RWPE1 (cell line): ENCODE data around the gene SEMA5A.

ENCODE experiments used
- CTCF ChIA-PET: fragments of 350-600 bp; sonication (Branson Sonifier 250); formaldehyde crosslinking; extraction: SDS; loops from one replicate; lab custom pipeline; 2021; lab: Yijun Ruan, JAX
- POLR2A ChIA-PET: fragments of 400-600 bp; formaldehyde crosslinking; extraction: SDS; loops from one replicate; lab custom pipeline; 2020; ENCODE audit warnings: antibody characterized with exemption; ENCODE audit not compliant: low non-redundant PET; lab: Yijun Ruan, JAX
- DNase-seq: peaks from one replicate; pipeline ENCODE4 v3.0.0; 2012; ENCODE audit warnings: low spot score
- H3K27ac ChIP-seq: fragments of 450-650 bp; 2 replicates; pipeline ENCODE4 v1.5.1; 2017
- TF ChIP-seq, protein P1 (sequence below): fragments of 450-650 bp; conservative IDR thresholded peaks from 2 replicates; pipeline ENCODE4 v1.5.1; 2017; ENCODE audit warnings: low read depth, mild to moderate bottlenecking

SEMA5A gene

DNA sequence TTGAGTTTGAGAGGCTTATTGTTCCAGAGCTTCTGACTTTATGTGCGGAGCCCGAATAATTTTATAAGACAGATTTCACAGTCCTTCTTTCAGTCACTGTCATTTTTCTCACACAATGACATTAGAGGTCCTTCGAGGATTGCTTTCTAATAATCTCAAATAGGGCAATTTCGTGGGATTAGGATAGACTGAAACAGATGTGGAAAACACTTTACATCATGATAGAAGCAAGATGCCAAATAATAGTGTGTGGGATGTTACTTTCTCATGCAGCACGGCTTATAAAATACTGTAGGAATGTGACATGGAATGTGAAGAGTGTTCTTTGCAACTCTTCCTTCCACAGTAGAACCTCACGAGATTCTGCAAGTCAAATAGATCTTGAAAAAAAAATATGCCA, 451.3 kb downstream of the SEMA5A start:
- TF ChIP-seq, protein P1, sequence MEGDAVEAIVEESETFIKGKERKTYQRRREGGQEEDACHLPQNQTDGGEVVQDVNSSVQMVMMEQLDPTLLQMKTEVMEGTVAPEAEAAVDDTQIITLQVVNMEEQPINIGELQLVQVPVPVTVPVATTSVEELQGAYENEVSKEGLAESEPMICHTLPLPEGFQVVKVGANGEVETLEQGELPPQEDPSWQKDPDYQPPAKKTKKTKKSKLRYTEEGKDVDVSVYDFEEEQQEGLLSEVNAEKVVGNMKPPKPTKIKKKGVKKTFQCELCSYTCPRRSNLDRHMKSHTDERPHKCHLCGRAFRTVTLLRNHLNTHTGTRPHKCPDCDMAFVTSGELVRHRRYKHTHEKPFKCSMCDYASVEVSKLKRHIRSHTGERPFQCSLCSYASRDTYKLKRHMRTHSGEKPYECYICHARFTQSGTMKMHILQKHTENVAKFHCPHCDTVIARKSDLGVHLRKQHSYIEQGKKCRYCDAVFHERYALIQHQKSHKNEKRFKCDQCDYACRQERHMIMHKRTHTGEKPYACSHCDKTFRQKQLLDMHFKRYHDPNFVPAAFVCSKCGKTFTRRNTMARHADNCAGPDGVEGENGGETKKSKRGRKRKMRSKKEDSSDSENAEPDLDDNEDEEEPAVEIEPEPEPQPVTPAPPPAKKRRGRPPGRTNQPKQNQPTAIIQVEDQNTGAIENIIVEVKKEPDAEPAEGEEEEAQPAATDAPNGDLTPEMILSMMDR, result no peak
- DNase-seq, result no peak
- POLR2A ChIA-PET, result no interaction called here
- CTCF ChIA-PET, result no interaction called here
- H3K27ac ChIP-seq, result no peak overlapping the region

DNA sequence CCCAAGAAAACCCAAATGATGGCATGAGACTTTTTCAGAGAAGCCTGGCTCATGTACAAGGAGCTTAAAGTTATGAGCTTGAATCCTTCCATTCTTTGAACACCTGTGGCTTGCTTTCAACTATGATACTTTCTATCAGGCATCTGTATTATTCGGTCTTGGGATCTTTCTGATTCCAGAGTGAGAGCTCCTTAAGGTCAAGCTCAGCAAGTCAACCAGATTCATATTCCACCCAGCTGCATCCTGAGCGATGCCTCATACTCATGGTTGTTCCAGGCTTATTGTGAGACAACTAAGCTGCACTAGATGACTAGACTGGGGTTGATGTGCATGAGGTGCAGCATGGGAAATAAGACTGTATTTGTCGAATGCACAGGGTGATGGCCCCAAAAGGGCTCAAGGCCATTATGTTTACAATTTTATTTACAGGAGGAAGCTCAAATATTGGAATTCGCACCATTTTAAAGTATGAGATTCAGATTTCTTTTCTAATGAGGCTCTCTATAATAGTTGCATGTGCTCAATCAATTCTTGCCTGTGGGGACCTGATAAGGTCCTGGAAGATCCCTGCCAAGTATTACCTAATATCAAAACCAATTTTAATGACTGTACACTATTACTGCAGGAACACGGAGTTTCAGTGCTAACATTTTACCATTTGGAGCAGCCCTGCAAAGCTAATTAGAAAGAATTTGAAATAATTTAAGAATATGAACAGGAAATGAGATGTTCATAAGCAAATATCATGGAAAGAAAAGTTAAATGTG, 453.8 kb downstream of the SEMA5A start:
- no peak for DNase-seq
- ChIA-PET POLR2A (no interaction called here), CTCF (no interaction called here)
- TF ChIP-seq, protein P1, result no peak
- H3K27ac ChIP-seq, result no peak overlapping the region

DNA sequence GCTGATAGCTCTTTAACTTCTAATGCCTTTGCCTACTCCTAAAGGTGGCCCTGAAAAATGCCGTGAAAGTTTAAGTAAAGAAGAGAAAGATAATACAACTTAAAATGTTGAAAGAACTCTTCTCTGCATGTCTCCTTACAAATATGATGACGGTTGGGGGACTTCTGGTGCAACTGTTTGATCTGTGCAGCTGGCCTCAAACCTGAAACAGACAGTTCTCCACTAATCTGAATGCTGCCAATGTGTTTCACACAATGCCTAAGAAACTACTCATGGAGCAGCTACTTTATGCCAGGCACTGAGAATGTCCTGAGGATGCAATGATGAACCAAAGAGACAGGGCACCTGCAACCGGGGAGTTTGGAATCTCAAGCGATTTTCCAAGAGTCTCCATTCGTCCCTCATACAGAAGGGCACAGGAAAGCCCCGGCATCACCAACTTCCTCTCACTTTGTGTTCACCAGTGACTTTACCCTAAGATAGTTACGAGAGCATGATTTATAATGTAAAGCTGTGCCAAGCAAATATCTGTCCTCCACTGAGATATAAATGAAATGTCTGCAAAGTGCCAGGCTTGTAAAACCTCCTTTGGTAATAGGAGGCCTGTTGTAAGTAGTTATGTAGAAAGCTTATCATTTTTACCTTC, 455.4 kb downstream of the SEMA5A start:
- ChIA-PET POLR2A (no interaction called here), CTCF (interaction anchor here (0.8 kb wide), 1 partner anchor 410 kb away, joined by 3 read pairs; no protein-coding TSS in a partner anchor)
- no peak overlapping the region for H3K27ac ChIP-seq

DNA sequence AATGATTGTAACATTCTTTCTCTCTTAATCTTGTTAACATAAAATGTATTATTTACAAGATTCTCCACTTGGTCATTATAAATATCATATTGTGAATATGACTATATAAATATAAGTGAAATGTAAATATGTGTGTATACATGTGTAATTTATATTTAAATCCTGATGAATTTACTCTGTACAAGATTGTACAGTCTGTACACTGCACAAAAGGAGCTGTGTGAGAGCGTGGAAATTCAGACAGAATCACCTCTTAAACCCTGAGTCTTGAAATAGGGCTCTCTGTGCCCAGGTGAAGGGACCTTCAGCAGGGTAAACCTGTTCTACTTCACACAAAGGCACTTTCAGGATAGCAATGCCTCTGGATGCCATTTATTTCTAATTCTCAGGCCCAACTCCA, 456.0 kb downstream of the SEMA5A start:
- ChIA-PET POLR2A (no interaction called here), CTCF (no interaction called here)
- TF ChIP-seq, protein P1, result no peak
- DNase-seq, result no peak
- no peak overlapping the region for H3K27ac ChIP-seq

More for the DNA sequence above, 455.4 kb downstream of the SEMA5A start:
- TF ChIP-seq, protein P1, result no peak
- DNase-seq, result no peak

DNA sequence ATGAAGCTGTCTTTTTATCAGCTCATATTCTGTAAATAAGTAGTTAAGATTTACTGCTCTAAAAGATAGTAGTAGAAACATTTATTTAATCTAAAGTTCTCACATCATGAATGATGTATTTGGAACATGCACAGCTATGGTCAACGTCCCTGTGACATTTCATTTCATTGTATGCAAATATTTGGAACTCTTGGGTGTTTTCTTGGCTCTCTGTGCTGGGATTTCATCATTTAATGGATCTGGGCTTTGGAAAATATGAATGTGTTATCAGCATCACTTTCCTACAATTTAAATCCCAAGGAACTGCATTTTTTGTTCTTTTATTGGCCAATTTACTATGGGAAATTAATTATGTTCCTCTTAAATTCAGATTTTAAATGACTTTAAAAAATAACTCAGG, 462.9 kb downstream of the SEMA5A start:
- POLR2A ChIA-PET, result no interaction called here
- CTCF ChIA-PET, result no interaction called here

DNA sequence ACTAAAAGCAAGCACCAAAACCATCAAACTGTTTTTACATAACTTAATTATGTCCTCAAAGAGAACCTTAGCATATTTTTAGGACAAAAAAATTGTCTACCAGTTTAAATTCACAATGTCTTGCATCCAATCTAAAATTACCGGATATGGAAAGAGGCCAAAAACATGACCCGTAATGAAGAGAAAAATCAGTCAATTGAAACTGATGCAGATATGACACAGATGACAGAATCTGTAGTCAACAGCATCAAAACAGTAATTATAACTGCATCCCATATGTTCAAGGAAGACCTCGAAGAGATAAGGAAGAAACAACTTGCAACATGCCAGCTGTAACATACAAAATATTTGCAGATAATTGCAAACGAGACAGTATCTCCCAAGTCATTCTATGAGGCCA, 473.2 kb downstream of the SEMA5A start:
- CTCF ChIA-PET, result no interaction called here
- POLR2A ChIA-PET, result no interaction called here
- H3K27ac ChIP-seq, result no peak overlapping the region
- TF ChIP-seq, protein P1, result no peak
- no peak for DNase-seq

More for the DNA sequence above, 462.9 kb downstream of the SEMA5A start:
- H3K27ac ChIP-seq, result no peak overlapping the region
- TF ChIP-seq, protein P1, result no peak
- no peak for DNase-seq
